Left ventricle myocardium superior (tissue), 1 donor: ENCODE data around the gene MYO10. TPM values are rescaled to one million over a fixed set of nuclear protein-coding genes. Genes with fewer than 3 reads are reported as not detected.

Experiments
- ATAC-seq: fragments of 200-7000 bp; cut with Tn5 transposase; one replicate; pipeline ENCODE4 v1.9.1; 2020; ENCODE audit warnings: mild to moderate bottlenecking, moderate library complexity
- DNase-seq: peaks from one replicate; pipeline ENCODE4 v3.0.0-alpha.2; 2020
- intact Hi-C: fragments of 100-400 bp; cut with micrococcal nuclease; formaldehyde crosslinking; loops from one replicate; pipeline ENCODE4 v1.11.0; 2022
- total RNA-seq: library from RNA; stranded (reverse); fragmentation: NEBNext Ultra II Directional; extraction: Animal tissue kit (Norgen Biotek cat#: 25700); gene quantifications from one replicate; pipeline ENCODE4 v1.2.1, GENCODE V29; 2021
- donor health status: DM: no; HTN: yes; CAD: no; lungs with severe emphysema.

MYO10 gene
- total RNA-seq, 1 donor from 2014 or later = 4.9 TPM

DNA sequence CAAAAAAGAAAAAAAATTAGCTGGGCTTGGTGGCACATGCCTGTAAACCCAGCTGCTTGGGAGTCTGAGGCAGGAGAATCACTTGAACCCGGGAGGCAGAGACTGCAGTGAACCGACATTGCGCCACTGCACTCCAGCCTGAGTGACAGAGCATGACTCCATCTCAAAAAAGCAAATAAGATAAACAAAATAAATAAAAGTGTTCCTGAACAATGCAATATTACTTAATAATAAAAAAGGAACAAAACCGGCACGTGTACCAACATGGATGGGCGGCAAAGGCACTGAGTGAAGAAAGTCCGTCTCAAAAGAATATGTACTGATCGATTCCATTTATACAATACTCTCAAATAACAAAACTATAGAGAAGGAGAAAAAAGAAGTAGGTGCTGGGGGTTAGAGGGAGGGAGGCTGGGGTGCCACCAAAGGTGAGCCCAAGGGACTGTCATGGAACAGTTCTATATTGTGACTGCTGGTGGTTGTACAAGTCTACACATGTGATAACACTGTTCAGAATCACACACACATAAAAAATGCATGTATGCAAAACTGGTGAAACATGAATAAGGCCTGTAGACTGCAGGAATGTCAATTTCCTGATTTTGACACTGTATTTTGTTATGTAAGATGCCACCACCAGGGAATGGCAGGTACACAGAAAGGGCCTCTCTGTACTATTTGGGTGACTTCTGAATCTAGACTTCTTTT lies 15.8 kb downstream of the MYO10 start:
- intact Hi-C loops = no loop called here
- DNase-seq (no peak), ATAC-seq (no peak)

DNA sequence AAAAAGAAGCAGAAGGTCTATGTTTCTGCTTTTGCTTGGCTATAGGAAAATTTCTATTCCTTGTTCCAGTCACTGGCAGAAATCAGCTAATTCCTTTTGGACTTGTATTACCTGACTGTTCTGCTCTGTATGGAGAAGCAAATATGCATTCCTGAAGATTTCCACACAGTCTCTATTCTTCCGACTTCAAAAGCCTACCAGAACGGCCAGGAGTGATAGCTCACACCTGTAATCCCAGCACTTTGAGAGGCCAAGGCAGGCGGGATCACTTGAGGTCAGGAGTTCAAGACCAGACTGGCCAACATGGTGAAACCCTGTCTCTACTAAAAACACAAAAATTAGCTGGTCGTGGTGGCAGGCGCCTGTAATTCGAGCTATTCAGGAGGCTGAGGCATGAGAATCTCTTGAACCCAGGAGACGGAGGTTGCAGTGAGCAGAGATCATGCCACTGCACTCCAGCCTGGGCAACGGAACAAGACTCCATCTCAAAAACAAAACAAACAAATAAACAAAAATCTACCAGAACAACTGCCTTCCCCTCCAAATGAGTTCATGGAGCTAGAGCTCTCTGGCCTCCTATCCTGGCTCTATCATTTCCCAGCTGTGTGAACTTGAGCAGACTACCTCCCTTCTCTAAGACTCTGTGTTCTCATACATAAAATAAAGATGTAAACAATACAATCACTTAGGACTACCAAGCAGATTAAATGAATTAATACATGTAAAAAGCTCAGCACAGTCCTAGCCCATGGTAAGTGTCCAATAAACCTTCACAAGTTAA lies 17.0 kb downstream of the MYO10 start:
- DNase-seq = no peak
- intact Hi-C loops = no loop called here
- ATAC-seq = no peak

DNA sequence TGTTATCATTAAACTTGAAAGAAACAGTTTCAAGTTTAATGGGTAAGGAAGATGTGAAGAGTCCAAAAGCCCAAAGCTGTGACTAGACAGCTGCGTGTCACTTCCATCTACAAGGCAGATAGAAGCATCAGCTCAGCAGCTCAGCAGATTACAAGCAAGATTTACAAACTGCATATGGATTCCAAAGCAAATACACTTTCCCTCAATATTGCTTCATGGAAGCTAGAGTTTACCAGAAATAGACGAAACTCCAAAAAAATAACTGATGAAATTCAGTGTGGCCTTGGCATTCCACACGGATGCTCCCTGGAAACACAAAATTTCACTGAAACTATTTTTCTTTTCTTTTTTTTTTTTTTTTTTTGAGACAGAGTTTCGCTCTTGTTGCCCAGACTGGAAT lies 17.9 kb downstream of the MYO10 start:
- intact Hi-C loops = no loop called here
- DNase-seq (no peak), ATAC-seq (no peak)

DNA sequence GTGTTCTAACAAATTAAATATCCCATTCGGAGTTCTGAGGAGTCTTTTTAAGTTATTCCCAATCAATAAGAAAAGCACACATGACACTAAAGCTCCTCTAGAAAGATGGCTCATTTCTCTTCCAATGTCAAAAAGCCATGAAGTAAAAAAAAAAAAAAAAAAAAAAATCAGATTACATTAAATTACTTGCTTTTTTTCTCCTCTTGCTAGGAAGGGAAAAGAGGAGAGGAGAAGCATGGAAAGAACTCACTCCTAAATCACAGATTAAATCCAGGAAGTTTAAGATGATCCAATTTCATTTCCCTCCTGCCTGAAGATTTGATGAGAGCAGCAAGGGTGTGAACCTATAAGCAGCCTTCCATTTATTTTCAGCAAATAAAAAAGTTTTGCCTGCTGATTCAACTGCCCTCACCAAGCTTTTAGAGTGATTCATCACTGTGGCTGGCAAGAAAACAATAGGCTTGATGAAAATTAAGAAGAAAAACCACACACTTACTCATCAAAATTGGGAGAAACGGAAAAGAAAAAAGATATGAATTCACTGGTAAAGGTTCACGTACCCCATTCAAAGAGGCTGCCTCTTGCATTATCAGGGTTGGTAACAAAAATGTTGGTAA lies 19.7 kb downstream of the MYO10 start:
- intact Hi-C loops = no loop called here
- DNase-seq (no peak), ATAC-seq (no peak)

DNA sequence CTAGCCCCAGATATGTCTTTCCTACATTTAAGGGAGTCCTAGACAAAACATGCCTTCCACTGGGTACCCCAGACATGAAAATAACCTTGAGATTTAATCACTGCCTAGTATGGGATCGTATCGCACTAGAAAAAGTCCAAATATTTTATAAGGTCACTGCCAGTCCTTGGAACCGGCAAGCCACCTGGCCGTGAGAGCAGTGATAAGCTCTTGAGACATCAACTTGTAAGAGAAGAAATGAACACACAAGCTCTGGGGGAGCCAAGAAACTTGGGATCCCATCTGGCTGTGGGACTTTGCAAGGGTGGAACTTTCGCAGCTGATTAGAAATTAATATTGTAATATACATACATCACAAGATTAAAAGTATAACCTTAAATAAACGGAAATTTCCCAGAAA lies 21.5 kb downstream of the MYO10 start:
- ATAC-seq (no peak), DNase-seq (no peak)
- intact Hi-C loops = no loop called here

DNA sequence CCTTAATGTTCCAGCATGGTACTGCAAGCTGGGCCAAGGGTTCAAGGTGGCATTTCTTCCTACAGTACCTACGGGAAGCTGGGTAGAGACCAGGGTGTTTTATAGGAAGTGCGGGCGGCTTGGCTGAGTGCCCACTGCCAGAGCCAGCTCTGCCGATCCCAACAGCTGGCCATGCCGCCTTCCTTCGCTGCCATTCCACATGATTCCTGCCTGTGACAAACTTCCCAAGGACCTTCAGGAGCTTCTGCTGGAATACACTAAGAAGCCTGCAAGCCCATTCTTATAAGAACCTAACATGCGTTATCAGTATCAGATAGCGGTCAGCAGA lies 22.0 kb downstream of the MYO10 start:
- no peak for DNase-seq
- ATAC-seq = no peak
- intact Hi-C loops = no loop called here

DNA sequence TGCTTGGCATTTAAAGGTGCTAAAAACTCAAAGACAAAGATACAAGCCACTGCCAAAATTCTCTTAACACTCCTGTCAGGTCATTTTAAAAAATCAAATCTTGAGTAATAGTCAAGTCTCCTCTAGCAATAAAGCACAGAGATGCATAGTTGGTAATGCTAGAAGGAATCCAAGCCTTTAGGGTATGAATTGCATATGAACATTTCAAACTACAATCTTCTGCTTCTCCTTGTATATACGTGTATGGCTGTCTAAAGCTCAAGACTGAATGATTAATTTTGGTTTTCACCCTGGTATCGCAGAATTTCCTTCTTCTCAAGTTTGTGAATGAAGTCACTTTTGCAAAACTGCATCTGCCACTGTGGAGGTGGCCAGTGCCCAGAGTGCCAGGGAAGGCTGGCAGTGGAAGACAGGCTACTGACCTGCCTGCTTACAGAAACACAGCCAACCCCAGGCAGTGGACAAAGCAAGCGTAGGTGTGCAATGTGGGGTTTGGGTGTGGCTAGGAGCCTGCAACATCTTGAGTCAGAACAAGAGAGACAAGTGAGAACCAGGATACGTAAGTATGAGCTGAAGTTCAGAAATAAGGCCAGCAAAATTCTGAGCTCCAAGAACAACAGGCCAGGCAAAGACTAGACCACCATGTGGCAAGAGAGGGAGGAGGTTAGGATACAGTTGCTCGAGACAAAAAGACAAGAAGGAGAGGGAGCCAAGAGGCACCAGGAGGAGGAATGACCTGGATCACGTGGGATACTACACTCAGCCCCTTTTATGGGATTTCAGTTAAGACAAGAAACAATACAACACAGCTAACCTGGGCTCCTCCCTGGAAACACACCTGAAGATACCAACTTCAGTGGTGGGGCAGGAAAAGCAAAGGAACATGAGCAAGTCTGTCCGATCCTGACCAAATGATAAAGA lies 22.6 kb downstream of the MYO10 start:
- DNase-seq = no peak

DNA sequence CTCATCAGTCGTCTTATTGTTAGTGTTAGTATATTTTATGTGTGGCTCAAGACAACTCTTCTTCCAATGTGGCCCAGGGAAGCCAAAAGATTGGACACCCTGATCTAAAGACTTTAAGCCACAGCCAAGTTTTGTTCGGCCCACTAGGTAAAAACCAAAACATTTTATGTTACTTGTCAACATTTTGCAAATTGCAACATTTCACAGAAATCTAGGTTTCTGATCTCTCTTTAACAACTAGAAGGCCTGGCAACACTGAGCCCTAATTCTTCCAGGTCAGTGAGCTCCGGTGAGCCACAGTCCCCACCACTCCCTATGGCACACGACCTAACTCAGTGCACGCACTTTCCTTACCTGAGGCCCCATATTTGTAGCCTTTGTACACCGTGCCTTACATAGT lies 24.0 kb downstream of the MYO10 start:
- no peak for DNase-seq
- ATAC-seq = no peak
- intact Hi-C loops = no loop called here

More for the DNA sequence above, 22.6 kb downstream of the MYO10 start:
- intact Hi-C loops = no loop called here
- ATAC-seq = no peak

DNA sequence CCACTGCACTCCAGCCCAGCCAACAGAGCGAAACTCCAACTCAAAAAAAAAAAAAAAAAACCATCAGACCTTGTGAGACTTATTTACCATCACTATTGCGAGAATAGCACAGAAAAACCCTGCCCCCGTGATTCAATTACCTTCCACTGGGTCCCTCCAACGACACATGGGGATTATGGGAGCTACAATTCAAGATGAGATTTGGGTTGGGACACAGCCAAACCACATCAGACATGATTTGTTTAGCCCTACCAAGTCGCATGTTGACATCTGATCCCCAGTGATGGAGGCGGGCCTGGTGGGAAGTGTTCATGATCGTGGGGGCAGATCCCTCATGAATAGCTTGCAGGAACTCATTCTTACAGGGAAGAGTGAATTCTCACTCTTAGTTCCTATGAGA lies 26.6 kb downstream of the MYO10 start:
- DNase-seq = no peak
- no peak for ATAC-seq
- intact Hi-C loops = no loop called here

DNA sequence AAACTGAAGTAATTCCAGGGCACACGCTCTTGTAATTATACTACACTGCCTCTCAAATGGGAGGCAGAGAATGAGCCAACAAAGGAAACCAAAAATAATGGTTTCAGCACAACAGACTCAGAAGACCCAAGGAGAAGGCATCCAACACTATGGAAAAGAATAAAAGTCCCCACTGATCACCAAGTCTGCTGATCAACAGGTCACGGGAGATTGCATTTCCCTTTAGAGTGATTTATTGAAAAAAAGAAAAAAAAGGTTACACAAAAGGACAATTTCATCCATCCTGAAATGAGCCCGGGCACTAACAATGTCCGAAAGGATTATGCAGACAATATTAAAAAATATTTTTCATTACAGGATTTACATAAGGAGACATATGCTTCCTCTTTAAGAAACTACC lies 28.8 kb downstream of the MYO10 start:
- intact Hi-C loops = no loop called here
- no peak for ATAC-seq

DNA sequence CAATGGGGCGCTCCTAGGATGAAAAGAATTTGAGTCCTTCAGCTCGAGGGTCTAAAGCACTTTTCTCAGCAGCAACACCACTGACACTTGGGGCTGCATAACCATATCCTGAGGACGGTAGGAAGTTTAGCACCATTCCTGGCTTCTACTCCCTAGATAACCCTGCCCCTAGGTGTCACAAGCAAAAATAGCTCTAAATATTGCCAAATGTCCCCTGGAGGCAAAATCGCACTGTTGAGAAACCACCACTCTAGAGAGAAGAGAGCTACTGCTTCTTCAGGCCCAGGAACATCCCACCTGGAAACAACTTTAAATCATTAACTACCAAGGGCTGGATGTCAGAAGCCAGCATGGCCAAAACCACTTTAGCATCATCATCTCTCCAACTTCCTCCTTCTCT lies 29.8 kb downstream of the MYO10 start:
- no peak for ATAC-seq
- no peak for DNase-seq
- intact Hi-C loops = no loop called here

More for the DNA sequence above, 28.8 kb downstream of the MYO10 start:
- no peak for DNase-seq

DNA sequence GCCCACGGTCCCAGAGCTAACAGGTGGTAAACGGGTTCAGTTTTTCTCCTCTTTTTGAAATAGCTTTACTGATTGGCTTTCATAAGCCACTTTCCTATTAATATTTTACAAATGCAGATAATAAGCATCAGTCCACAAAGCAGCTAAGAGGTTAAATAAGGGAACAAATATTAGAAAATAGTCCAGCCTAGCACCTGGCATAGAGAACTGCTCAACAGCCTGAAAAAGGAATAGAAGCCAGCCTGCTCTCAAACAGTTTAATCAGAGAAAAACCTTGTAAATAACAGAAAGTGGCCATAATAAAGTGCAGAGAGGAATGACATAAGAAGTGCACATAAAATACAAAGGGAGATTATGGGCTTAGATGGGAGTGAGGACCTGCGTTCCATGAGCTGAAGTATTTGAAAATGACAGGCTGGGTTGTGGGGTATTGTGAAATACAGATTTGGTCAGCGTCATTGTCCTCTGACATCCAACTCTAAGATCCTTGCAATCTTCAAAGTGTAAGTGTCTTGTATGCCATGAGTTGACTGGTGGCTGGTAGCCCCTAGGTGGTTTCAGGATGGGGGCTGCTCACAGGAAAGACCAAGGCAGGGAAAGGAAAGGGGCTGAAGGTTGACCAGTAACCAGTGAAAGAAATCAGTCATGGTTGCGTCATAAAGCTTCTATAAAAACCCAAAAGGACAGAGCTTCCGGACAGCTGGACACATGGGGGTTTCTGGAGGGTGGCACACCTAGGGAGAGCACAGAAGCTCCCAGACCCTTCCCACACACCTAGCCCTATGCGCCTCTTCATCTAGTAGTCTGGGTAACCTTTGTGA lies 32.4 kb downstream of the MYO10 start:
- intact Hi-C loops = no loop called here
- DNase-seq (no peak), ATAC-seq (no peak)

DNA sequence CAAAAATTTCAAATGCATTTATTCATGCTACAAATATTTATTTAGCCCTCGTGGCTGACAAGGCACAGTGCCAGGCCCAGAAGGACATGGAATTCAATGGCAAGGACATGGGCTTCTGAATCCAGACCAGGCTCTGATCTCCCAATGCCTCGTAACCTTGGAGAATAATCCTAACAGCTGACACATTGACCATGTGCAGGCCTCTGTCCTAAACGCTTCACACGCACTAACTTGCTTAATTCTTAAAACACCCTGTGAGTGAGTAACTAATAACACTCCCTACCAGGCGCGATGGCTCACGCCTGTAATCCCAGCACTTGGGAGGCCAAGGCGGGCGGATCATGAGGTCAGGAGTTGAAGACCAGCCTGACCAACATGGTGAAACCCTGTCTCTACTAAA lies 33.2 kb downstream of the MYO10 start:
- intact Hi-C loops = no loop called here
- no peak for DNase-seq
- no peak for ATAC-seq

DNA sequence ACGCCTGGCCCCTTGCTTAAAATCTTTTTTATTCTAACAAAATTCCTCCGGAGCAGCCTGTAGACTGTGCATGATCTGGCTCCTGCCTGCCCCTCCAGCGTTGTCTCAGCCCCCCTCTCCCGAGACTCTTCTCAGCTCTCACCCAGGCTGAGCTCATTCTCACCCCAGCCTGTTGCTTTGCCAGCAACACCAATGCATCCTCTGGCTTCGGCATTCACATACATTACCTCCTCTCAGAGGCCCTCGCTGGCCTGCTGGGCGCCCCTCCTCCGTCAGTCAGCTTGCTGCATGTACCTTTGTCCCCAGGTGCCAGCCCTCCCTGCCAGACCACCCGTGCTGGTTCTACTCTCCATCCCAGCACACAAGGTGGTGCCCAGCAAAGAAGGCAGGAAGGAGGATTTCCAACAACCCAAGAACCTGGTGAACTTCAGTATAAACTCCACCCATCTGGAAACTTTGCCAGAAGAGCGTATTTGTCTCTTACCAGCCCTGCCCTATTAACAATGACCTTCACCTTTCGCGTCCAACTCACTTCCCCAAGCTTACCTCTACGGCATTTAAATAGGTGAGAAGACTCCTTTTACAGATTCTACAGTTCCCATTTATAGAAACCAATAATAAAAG lies 35.0 kb downstream of the MYO10 start:
- intact Hi-C loops = no loop called here
- ATAC-seq (no peak), DNase-seq (no peak)

DNA sequence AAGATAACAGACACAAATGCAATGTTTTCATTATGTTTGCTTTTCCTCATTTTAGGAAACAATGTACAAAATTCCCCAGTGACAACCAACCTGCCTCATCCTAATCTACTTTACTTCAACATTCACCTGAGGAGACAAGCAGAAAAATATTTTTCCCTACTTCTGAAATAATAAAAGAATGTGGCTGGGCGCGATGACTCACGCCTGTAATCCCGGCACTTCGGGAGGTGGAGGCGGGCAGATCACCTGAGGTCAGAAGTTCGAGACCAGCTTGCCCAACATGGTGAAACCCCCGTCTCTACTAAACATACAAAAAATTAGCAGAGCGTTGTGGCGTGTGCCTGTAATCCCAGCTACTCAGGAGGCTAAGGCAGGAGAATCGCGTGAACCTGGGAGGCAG lies 36.9 kb downstream of the MYO10 start:
- intact Hi-C loops = no loop called here
- no peak for ATAC-seq
- DNase-seq = no peak

DNA sequence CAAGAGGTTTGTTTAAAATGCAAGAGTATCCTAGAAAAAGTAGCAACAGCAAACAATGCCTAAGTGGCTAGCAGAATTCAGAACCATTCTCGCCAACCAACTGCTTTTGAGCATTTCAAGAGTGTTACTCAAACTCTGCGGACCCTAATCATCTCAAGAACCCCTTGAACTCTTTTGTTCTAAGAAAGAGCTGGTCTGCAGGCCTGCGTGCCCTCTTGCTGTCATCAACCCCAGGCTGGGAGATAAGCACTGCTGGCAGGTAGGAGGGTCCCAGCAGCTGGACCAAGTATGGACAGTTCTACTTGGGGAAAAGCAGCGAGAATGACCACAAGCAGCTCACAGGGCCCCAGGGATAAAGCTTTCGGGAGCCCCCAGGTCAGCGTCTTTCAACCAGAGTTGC lies 38.3 kb downstream of the MYO10 start:
- DNase-seq = no peak
- intact Hi-C loops = no loop called here
- ATAC-seq = no peak

DNA sequence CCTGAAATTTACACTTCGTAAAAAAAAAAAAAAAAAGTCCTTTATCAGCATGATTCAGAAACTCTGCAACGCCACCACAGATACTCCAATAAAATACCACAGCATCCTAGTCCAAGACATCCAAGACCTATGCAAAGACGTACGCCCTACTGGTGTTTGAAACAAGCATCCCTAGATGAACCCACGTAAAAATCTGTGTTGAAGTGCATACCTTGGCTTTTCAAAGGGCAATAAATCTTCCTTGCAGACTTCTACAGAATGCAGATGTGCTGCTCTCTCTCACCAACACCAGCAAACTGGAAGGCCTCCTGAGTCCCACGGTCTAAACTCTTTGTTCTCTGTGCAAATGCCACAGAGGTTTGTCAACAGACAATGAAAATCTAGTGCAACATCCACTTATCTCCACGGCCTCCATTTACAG lies 38.8 kb downstream of the MYO10 start:
- ATAC-seq (no peak), DNase-seq (no peak)
- intact Hi-C loops = no loop called here

DNA sequence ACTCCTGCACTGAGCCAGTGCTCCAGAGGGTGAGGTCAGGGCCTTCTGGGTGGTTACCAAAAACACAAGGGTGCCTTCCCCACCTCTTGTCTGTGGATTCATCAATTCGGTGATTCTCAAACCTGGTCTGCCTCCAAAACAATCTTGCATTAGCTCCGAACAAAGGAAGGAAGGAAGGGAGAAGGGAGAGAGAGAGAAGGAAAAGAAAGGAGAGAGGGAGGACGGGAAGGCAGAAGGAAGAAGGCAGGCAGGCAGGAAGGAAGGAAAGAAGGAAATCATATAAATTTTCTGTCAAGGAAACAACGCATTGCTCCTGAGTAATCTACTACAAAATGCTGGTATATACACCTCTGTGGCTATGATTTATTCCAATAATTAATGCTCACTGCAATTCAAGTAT lies 39.3 kb downstream of the MYO10 start:
- no peak for ATAC-seq
- no peak for DNase-seq
- intact Hi-C loops = no loop called here
